ENCODE measurements around the gene MAP4K5.
A peak's percentile ranks its signal among the peaks of the same experiment; 100 is the strongest.

Gene MAP4K5

DNA sequence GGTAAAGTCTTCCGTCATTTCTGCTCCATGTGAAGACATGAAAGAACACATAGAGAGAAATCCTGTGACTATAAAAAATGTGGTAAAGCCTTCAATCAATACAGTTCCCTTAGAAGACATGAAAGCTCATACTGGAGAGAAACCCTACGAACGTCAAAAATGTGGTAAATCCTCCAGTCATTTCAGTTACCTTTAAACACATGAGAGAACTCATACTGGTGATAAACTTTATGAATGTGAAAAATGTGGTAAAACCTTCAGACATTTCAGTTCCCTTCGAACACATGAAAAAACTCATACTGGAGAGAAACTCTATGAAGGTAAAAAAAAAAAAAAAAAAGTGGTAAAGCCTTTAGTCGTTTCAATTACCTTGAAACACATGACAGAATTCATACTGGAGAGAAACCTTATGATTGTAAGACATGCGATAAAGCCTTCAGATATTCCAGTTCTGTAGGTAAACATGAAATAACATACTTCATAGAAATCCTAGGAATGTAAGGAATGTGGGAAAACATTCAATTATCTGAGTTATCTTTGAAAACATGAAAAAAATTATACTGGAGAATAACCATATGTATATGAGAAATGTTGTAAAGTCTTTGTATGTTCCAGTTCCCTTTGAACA lies 60.4 kb downstream of the MAP4K5 start:
- H3K27ac ChIP-seq, result no peak overlapping the region
- TF ChIP-seq, protein P1, sequence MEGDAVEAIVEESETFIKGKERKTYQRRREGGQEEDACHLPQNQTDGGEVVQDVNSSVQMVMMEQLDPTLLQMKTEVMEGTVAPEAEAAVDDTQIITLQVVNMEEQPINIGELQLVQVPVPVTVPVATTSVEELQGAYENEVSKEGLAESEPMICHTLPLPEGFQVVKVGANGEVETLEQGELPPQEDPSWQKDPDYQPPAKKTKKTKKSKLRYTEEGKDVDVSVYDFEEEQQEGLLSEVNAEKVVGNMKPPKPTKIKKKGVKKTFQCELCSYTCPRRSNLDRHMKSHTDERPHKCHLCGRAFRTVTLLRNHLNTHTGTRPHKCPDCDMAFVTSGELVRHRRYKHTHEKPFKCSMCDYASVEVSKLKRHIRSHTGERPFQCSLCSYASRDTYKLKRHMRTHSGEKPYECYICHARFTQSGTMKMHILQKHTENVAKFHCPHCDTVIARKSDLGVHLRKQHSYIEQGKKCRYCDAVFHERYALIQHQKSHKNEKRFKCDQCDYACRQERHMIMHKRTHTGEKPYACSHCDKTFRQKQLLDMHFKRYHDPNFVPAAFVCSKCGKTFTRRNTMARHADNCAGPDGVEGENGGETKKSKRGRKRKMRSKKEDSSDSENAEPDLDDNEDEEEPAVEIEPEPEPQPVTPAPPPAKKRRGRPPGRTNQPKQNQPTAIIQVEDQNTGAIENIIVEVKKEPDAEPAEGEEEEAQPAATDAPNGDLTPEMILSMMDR (conservative IDR thresholded peaks at IDR 0.05), result no peak

DNA sequence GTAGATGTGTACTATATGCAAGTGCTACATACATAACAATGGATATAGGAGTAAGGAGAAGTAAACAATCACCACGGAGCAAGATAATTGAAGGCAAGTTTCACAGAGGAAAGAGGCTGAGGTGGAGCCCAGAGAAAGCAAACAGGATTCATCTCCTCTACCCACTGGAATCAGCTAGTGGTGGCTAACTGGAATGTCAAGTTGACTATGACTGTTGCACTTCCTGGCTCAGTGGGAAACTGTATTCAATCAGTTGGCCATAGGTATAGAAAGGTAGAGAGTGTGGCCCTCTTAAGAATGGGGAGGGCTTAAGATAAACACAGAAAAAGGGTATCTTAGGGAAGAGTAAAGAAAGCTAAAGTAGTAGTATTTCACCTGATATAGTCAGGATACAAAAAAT lies 62.4 kb downstream of the MAP4K5 start:
- no peak overlapping the region for H3K27ac ChIP-seq
- TF ChIP-seq, protein P1 (conservative IDR thresholded peaks at IDR 0.05), result no peak

DNA sequence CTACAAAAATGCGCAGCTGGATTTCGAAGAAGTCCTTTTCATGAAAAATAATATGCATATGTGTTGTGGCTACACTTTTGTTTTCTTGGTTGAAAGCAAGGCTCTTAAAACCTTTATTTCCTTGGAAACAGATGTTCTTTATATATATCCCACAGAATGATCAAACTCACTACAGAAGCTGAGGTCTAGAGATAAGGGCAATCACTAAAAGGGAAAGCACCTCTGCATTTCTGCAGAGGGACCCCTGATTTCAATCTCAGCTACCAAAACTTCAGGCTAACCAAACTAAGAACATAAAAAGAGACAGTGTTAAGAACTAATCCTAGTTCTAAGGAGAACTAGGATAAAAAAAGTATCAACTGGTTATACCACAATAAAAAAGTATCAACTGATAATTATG lies 70.3 kb downstream of the MAP4K5 start:
- H3K27ac ChIP-seq, result no peak overlapping the region
- TF ChIP-seq, protein P1 (conservative IDR thresholded peaks at IDR 0.05), result no peak

DNA sequence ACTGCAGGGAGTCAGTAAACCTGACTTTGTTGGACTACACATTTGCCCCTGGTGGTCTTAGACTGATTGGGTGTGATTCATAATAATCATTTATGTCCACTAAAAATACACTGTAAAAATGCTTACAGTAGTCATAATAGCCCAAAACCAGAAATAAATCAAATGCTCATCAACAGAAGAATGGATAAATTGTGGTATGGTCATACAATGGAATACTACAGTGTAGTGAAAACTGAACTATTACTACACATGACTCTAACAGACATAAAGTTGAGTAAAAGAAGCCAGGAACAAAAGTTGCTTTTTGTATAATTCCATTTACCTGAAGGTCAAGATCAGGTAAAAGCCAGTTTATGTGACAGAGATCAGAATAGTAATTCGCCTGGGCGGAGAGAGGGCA lies 78.5 kb downstream of the MAP4K5 start:
- TF ChIP-seq, protein P1 (conservative IDR thresholded peaks at IDR 0.05), result no peak
- H3K27ac ChIP-seq, result peak overlapping the region; percentile 54; the same call in 1 of the 2 replicates

DNA sequence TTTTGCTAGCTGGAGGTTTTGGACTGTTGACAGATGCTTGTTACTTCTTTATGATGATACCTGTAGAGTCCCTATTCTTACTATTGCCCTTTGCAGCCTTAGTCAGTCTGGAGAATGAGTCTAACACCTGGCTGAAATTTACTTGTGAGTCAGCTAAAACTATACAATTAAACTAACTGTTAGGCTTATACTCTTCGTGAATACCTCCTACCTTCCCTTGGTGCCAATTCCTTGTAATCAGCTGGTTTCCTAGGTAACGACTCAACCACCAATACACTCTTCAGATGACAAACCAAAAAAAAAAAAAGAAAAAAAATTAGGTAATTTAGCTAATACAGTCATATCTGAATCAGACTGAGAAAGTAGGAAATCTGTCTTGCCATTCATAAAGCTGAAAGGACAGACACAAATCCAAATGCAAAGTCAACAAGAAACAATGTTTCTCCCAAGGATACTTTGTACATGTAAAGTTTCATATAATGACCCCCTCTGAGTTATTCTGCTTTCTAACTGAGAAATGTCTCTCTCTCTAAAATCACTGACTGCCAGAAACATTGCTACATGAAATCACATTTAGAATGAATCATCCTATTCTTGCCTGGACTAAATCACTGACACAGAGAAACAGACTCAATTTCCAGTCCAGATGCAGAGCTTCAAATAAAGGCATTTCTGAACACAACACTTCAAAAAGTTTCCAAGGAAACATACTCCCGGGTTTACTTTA lies 79.2 kb downstream of the MAP4K5 start:
- H3K27ac ChIP-seq, result peak overlapping the region; percentile 54
- TF ChIP-seq, protein P1 (conservative IDR thresholded peaks at IDR 0.05), result no peak

DNA sequence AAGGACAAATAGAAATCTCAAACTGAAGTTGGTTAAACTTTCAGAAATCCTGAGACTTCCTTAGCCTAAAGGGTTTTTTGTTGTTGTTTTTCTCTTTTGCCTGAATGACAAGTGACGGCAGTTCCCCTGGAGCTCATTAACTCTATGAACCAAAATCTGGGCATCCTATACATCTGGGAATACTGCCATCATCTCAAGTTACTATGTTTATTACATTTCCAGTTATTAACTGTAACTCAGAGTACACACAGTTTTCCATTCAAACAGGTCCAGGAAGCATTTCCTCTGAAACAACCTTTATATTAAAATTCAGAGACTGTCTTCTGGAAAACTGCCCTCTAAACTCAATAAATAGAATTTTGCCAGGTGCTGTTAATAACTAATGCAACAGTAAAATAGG lies 80.1 kb downstream of the MAP4K5 start:
- TF ChIP-seq, protein P1 (conservative IDR thresholded peaks at IDR 0.05), result no peak
- peak overlapping the region; percentile 54 for H3K27ac ChIP-seq

DNA sequence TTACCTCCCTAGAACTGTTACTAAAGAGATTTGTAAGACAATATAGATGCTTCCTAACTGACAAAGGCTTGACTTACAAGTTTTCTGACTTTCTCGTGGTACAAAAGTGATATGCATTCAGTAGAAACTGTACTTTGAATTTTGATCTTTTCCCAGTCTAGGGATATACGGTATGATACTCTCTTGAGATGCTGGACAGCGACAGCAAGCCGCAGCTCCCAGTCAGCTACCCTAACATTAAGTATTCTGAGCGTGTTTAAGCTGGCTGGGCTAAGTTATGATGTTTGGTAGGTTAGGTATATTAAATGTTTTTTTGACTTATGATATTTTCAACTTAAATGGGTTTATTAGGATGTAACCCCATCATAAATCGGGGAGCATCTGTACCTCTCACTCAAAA lies 80.5 kb downstream of the MAP4K5 start:
- TF ChIP-seq, protein P1 (conservative IDR thresholded peaks at IDR 0.05), result no peak
- peak overlapping the region; percentile 54 for H3K27ac ChIP-seq
